Activated CD8-positive, alpha-beta memory T cell treated with anti-CD3 and anti-CD28 coated beads for 48 hours (primary cell): ENCODE data around the gene TMEM59L.

ENCODE experiments used
- DNase-seq, 3 experiments: peaks; one replicate each; pipeline ENCODE4 v3.0.0-alpha.2; 2020; ENCODE audit warnings: low read depth in 2 of 3, low spot score in 2 of 3

Gene TMEM59L

GRCh38 chr19:18656337-18657086, 43.8 kb downstream of the TMEM59L start:
- no peak for DNase-seq

GRCh38 chr19:18657590-18658365, 45.1 kb downstream of the TMEM59L start:
- DNase-seq, result no peak

GRCh38 chr19:18658366-18658855, 45.7 kb downstream of the TMEM59L start:
- DNase-seq, result no peak

GRCh38 chr19:18659281-18660050, 46.8 kb downstream of the TMEM59L start:
- DNase-seq, result no peak

GRCh38 chr19:18660051-18660910, 47.6 kb downstream of the TMEM59L start:
- DNase-seq, result no peak

- DNase-seq, result no peak
Observed at GRCh38 chr19:18660939-18661670, 48.4 kb downstream of the TMEM59L start.

- no peak for DNase-seq
Observed at GRCh38 chr19:18662972-18663732, 50.5 kb downstream of the TMEM59L start.

GRCh38 chr19:18663940-18664530, 51.4 kb downstream of the TMEM59L start:
- DNase-seq, result no peak

GRCh38 chr19:18665771-18666202, 53.1 kb downstream of the TMEM59L start:
- no peak for DNase-seq

GRCh38 chr19:18666317-18666716, 53.6 kb downstream of the TMEM59L start:
- no peak for DNase-seq

GRCh38 chr19:18666784-18667183, 54.1 kb downstream of the TMEM59L start:
- DNase-seq, result no peak

- no peak for DNase-seq
Observed at GRCh38 chr19:18667531-18668251, 55.0 kb downstream of the TMEM59L start.

GRCh38 chr19:18668252-18668631, 55.6 kb downstream of the TMEM59L start:
- no peak for DNase-seq

GRCh38 chr19:18668744-18669523, 56.3 kb downstream of the TMEM59L start:
- DNase-seq, result no peak

GRCh38 chr19:18669524-18669817, 56.8 kb downstream of the TMEM59L start:
- no peak for DNase-seq

GRCh38 chr19:18669883-18670282, 57.2 kb downstream of the TMEM59L start:
- no peak for DNase-seq

- no peak for DNase-seq
Observed at GRCh38 chr19:18670312-18670711, 57.6 kb downstream of the TMEM59L start.
